H9 (cell line): ENCODE results near the gene SPRR2F. TPM values are rescaled to one million over a fixed set of nuclear protein-coding genes. Genes with fewer than 3 reads are reported as not detected.

Experiments used
- DNase-seq: peaks from one replicate; pipeline ENCODE4 v3.0.0-alpha.2; 2017
- H2AFZ ChIP-seq: one replicate; pipeline ENCODE4 v1.6.1; 2013; ENCODE audit warnings: mild to moderate bottlenecking, low read length, control low read depth, moderate library complexity
- H2AK5ac ChIP-seq: 2 replicates; pipeline ENCODE4 v1.6.1; 2013; ENCODE audit warnings: low read length, control low read depth, mixed read lengths; ENCODE audit not compliant: insufficient read length
- H2BK120ac ChIP-seq: one replicate; pipeline ENCODE4 v1.6.1; 2013; ENCODE audit warnings: low read depth, mild to moderate bottlenecking, low read length, control low read depth, inconsistent platforms; ENCODE audit not compliant: poor library complexity, severe bottlenecking
- H2BK12ac ChIP-seq: 2 replicates; pipeline ENCODE4 v1.6.1; 2013; ENCODE audit warnings: low read length, control low read depth, mixed read lengths, low read depth; ENCODE audit not compliant: insufficient read length
- H2BK15ac ChIP-seq: 2 replicates; pipeline ENCODE4 v1.6.1; 2013; ENCODE audit warnings: low read depth, low read length, control low read depth
- H2BK20ac ChIP-seq: one replicate; pipeline ENCODE4 v1.6.1; 2013; ENCODE audit warnings: low read depth, mild to moderate bottlenecking, low read length, control low read depth, inconsistent platforms; ENCODE audit not compliant: poor library complexity, severe bottlenecking
- H2BK5ac ChIP-seq: 2 replicates; pipeline ENCODE4 v1.6.1; 2013; ENCODE audit warnings: low read length, control low read depth, mixed read lengths; ENCODE audit not compliant: insufficient read length
- H3K14ac ChIP-seq: 2 replicates; pipeline ENCODE4 v1.6.1; 2013; ENCODE audit warnings: low read length, control low read depth; ENCODE audit not compliant: insufficient read depth
- H3K18ac ChIP-seq: 2 replicates; pipeline ENCODE4 v1.6.1; 2013; ENCODE audit warnings: low read depth, mild to moderate bottlenecking, mixed read lengths, low read length, control low read depth; ENCODE audit not compliant: insufficient read length
- H3K23ac ChIP-seq: 2 replicates; pipeline ENCODE4 v1.6.1; 2013; ENCODE audit warnings: low read length, control low read depth, mixed read lengths, low read depth; ENCODE audit not compliant: insufficient read length
- H3K23me2 ChIP-seq: 2 replicates; pipeline ENCODE4 v1.6.1; 2013; ENCODE audit warnings: low read depth, mild to moderate bottlenecking, mixed read lengths, low read length, control low read depth; ENCODE audit not compliant: insufficient read length, poor library complexity, severe bottlenecking
- H3K27ac ChIP-seq: 2 replicates; pipeline ENCODE4 v1.5.1; 2013; ENCODE audit warnings: low read length, control low read depth, mixed read lengths, low read depth; ENCODE audit not compliant: insufficient read length
- H3K27me3 ChIP-seq: 2 replicates; pipeline ENCODE4 v1.6.1; 2013; ENCODE audit warnings: low read length, control low read depth, inconsistent platforms; ENCODE audit not compliant: insufficient read depth
- H3K4ac ChIP-seq: 2 replicates; pipeline ENCODE4 v1.6.1; 2013; ENCODE audit warnings: low read depth, mild to moderate bottlenecking, control low read depth, inconsistent platforms, low read length, moderate library complexity
- H3K4me1 ChIP-seq: 2 replicates; pipeline ENCODE4 v1.6.1; 2013; ENCODE audit warnings: low read length, control low read depth, inconsistent platforms; ENCODE audit not compliant: insufficient read depth
- H3K4me2 ChIP-seq: 2 replicates; pipeline ENCODE4 v1.6.1; 2013; ENCODE audit warnings: low read length, control low read depth, mixed read lengths; ENCODE audit not compliant: insufficient read length, insufficient read depth
- H3K56ac ChIP-seq: 2 replicates; pipeline ENCODE4 v1.6.1; 2013; ENCODE audit warnings: low read depth, mild to moderate bottlenecking, mixed read lengths, low read length, control low read depth; ENCODE audit not compliant: insufficient read length
- H3K79me1 ChIP-seq: 2 replicates; pipeline ENCODE4 v1.6.1; 2013; ENCODE audit warnings: low read depth, mild to moderate bottlenecking, moderate library complexity, low read length, control low read depth, inconsistent platforms; ENCODE audit not compliant: insufficient read depth, poor library complexity, severe bottlenecking
- H3K79me2 ChIP-seq: 2 replicates; pipeline ENCODE4 v1.6.1; 2013; ENCODE audit warnings: low read length, control low read depth, inconsistent platforms; ENCODE audit not compliant: insufficient read depth
- H3K9ac ChIP-seq: 2 replicates; pipeline ENCODE4 v1.6.1; 2013; ENCODE audit warnings: low read length, control low read depth, mixed read lengths; ENCODE audit not compliant: insufficient read length; ENCODE audit errors: extremely low read depth
- H3K9me3 ChIP-seq: one replicate; pipeline ENCODE4 v1.6.1; 2013; ENCODE audit warnings: low read depth, low read length, inconsistent platforms; ENCODE audit not compliant: control insufficient read depth
- H3T11ph ChIP-seq: one replicate; pipeline ENCODE4 v1.6.1; 2013; ENCODE audit warnings: mild to moderate bottlenecking, low read length, control low read depth, inconsistent platforms
- H4K20me1 ChIP-seq: one replicate; pipeline ENCODE4 v1.6.1; 2013; ENCODE audit not compliant: control insufficient read depth, insufficient read length, insufficient read depth
- H4K5ac ChIP-seq: 2 replicates; pipeline ENCODE4 v1.6.1; 2013; ENCODE audit warnings: low read depth, mild to moderate bottlenecking, mixed read lengths, low read length, control low read depth; ENCODE audit not compliant: insufficient read length
- H4K8ac ChIP-seq: replicated peaks from 2 replicates; pipeline ENCODE4 v1.6.1; 2013; ENCODE audit warnings: low read length, control low read depth, mixed read lengths, low read depth; ENCODE audit not compliant: insufficient read length
- H4K91ac ChIP-seq: 2 replicates; pipeline ENCODE4 v1.6.1; 2013; ENCODE audit warnings: low read depth, mild to moderate bottlenecking, moderate library complexity, mixed read lengths, low read length, control low read depth; ENCODE audit not compliant: insufficient read length
- H3K27ac Mint-ChIP-seq, 3 experiments: 2 replicates in 2 of 3; 3 replicates in 1 of 3; pipeline ENCODE4 v1.8.0; 2020 to 2021; ENCODE audit warnings: mixed read lengths in 3 of 3, mild to moderate bottlenecking in 1 of 3, moderate library complexity in 1 of 3
- H3K27me3 Mint-ChIP-seq: 2 replicates; pipeline ENCODE4 v1.8.0; 2021; ENCODE audit warnings: low read depth, mild to moderate bottlenecking, moderate library complexity, mixed read lengths
- H3K36me3 Mint-ChIP-seq, 3 experiments: 2 replicates in 2 of 3; 3 replicates in 1 of 3; pipeline ENCODE4 v1.8.0; 2020 to 2021; ENCODE audit warnings: low read depth in 3 of 3, mixed read lengths in 3 of 3; ENCODE audit not compliant: insufficient read depth in 1 of 3
- H3K4me1 Mint-ChIP-seq, 2 experiments: 2 replicates each; pipeline ENCODE4 v1.8.0; 2020; ENCODE audit warnings: mixed read lengths in 2 of 2
- H3K4me3 Mint-ChIP-seq, 2 experiments: 2 replicates in 1 of 2; 3 replicates in 1 of 2; pipeline ENCODE4 v1.8.0; 2020 to 2021; ENCODE audit warnings: mild to moderate bottlenecking in 2 of 2, mixed read lengths in 2 of 2, moderate library complexity in 1 of 2
- H3K9me3 Mint-ChIP-seq, 2 experiments: 2 replicates in 1 of 2; 3 replicates in 1 of 2; pipeline ENCODE4 v1.8.0; 2020; ENCODE audit warnings: mild to moderate bottlenecking in 2 of 2, mixed read lengths in 2 of 2, moderate library complexity in 1 of 2
- CTCF ChIP-seq: fragments of 200-600 bp; sonication (generic); conservative IDR thresholded peaks from 3 replicates; pipeline ENCODE4 v1.8.0; 2021; ENCODE audit warnings: antibody characterized with exemption, mild to moderate bottlenecking
- total RNA-seq: library from RNA; stranded (reverse); gene quantifications from 2 replicates; pipeline ENCODE4 v1.2.1, GENCODE V29; 2021

The SPRR2F gene
- total RNA-seq, 1 experiment from 2014 or later = not detected

DNA sequence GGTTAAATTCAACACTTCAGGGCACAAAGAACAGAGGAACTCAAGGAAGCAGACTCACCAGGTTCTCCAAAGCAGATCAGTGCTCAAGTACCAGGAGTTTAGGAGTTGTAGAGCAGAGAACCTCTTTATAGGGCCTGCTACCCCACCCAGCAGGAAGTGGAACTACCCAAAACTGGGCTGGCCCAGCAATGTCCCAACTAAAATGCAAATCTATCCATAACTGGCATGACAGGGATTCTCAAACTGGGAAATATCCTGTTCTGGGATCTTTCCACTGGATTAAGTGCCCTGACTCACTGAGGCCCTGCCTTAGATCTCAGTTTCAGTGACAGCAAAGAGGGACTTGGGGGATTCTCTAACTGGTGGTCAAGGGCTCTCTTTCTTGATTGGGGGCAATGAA, 18.9 kb downstream of the SPRR2F start, which contains the start of gene SPRR2E:
SPRR2E (minus strand) TSS at position 101 of the 400 bp plus-strand sequence. CDS start 775 bp downstream, outside the sequence.
- H4K5ac ChIP-seq = no peak within 1 kb of the TSS
- no peak within 1 kb of the TSS for H2BK120ac ChIP-seq
- H2AK5ac ChIP-seq = no peak within 1 kb of the TSS
- Mint-ChIP-seq H3K36me3 (no peaks in the 10 kb centered on the region), H3K27me3 (no peaks in the 10 kb centered on the region), H3K4me3 (no peak within 1 kb of the TSS), H3K9me3 (no peaks in the 10 kb centered on the region; a peak in 1 of 5 replicates), H3K27ac (no peak within 1 kb of the TSS), H3K4me1 (no peaks in the 10 kb centered on the region)
- no peak within 1 kb of the TSS for H3K18ac ChIP-seq
- no peak within 1 kb of the TSS for H2BK12ac ChIP-seq
- no peaks in the 10 kb centered on the region for H3K79me1 ChIP-seq
- H2AFZ ChIP-seq = no peak within 1 kb of the TSS
- no peaks in the 10 kb centered on the region for H4K20me1 ChIP-seq
- H3K23ac ChIP-seq = no peak within 1 kb of the TSS
- H3K79me2 ChIP-seq = no peaks in the 10 kb centered on the region
- H3K23me2 ChIP-seq = no peaks in the 10 kb centered on the region
- no peak for DNase-seq
- no peaks in the 10 kb centered on the region for H3K4me1 ChIP-seq
- H3K27ac ChIP-seq = no peak within 1 kb of the TSS
- no peak within 1 kb of the TSS for H3K14ac ChIP-seq
- no peak within 1 kb of the TSS for H3K56ac ChIP-seq
- TF ChIP-seq CTCF = no peak
- H4K91ac ChIP-seq = no peak within 1 kb of the TSS
- H3K4me2 ChIP-seq = no peak within 1 kb of the TSS
- no peak within 1 kb of the TSS for H3K4ac ChIP-seq
- no peak within 1 kb of the TSS for H2BK5ac ChIP-seq
- no peak within 1 kb of the TSS for H4K8ac ChIP-seq
- no peak within 1 kb of the TSS for H3T11ph ChIP-seq
- no peak within 1 kb of the TSS for H2BK20ac ChIP-seq
- H2BK15ac ChIP-seq = no peak within 1 kb of the TSS
- H3K9me3 ChIP-seq = no peaks in the 10 kb centered on the region
- no peaks in the 10 kb centered on the region for H3K27me3 ChIP-seq
- no peak within 1 kb of the TSS for H3K9ac ChIP-seq
